HepG2 (cell line): ENCODE results near the gene SHPK. TPM values are rescaled to one million over a fixed set of nuclear protein-coding genes. Genes with fewer than 3 reads are reported as not detected.

ENCODE experiments used
- ATAC-seq: fragments of 200-7000 bp; cut with Tn5 transposase; 3 replicates; pipeline ENCODE4 v1.9.1; 2020; ENCODE audit warnings: mild to moderate bottlenecking, moderate library complexity
- BruUV-seq: library from RNA; stranded (reverse); fragments of 400-500 nt; replicated peaks from 2 replicates; lab custom pipeline; 2021; lab: Mats Ljungman, UMichigan
- CTCF ChIA-PET: fragments of 300-600 bp; formaldehyde crosslinking; extraction: SDS; loops from one replicate; lab custom pipeline; 2021; ENCODE audit warnings: low total read pairs, inconsistent platforms, low intra/inter-chr PET ratio; lab: Yijun Ruan, JAX
- POLR2A ChIA-PET: fragments of 350-600 bp; sonication (Branson Sonifier 250); formaldehyde crosslinking; loops from one replicate; lab custom pipeline; 2020; ENCODE audit warnings: antibody characterized with exemption, inconsistent platforms; lab: Yijun Ruan, JAX
- DNase-seq: peaks from one replicate; pipeline ENCODE4 v3.0.0-alpha.2; 2015; ENCODE audit warnings: low spot score
- FAIRE-seq: peaks from 3 replicates; lab custom pipeline; 2011; peaks lifted over from hg19 to GRCh38; lab: Jason Lieb, UNC
- H2AFZ ChIP-seq: one replicate; pipeline ENCODE4 v1.6.1; 2011; ENCODE audit warnings: low read length, inconsistent platforms
- H3K27ac ChIP-seq: fragments of 300-600 bp; 3 replicates; pipeline ENCODE4 v1.8.0; 2011; ENCODE audit warnings: mixed run types, mild to moderate bottlenecking, mixed read lengths, low read length, inconsistent platforms; ENCODE audit not compliant: insufficient read depth; ENCODE audit errors: extremely low read length
- H3K27me3 ChIP-seq, 2 experiments: fragments of 200-600 bp in 1 of 2; 2 replicates in 1 of 2; 3 replicates in 1 of 2; pipeline versions ENCODE4 v1.6.0 to v1.8.0; 2011; ENCODE audit warnings: low read length in 2 of 2, mild to moderate bottlenecking in 2 of 2, moderate library complexity in 2 of 2, inconsistent platforms in 1 of 2; ENCODE audit not compliant: insufficient read depth in 2 of 2, control insufficient read depth in 1 of 2
- H3K36me3 ChIP-seq, 2 experiments: fragments of 200-600 bp in 1 of 2; replicated peaks in 1 of 2; 2 replicates in 1 of 2; 3 replicates in 1 of 2; pipeline versions ENCODE4 v1.5.1 to v1.8.0; 2011; ENCODE audit warnings: low read length in 2 of 2, inconsistent platforms in 1 of 2; ENCODE audit not compliant: insufficient read depth in 2 of 2, control insufficient read depth in 1 of 2
- H3K4me1 ChIP-seq: 2 replicates; pipeline ENCODE4 v1.5.1; 2012; ENCODE audit warnings: low read length, inconsistent platforms; ENCODE audit not compliant: insufficient read depth
- H3K4me2 ChIP-seq: 2 replicates; pipeline ENCODE4 v1.6.0; 2011; ENCODE audit warnings: low read depth, low read length, inconsistent platforms
- H3K4me3 ChIP-seq, 3 experiments: fragments of 200-600 bp in 1 of 3; sonication (generic), shearing (Covaris generic) in 1 of 3; replicated peaks in 1 of 3; 2 replicates each; pipeline ENCODE4 v1.5.1; 2011 to 2016; ENCODE audit warnings: low read length in 3 of 3, inconsistent platforms in 2 of 3, low read depth in 2 of 3, mild to moderate bottlenecking in 2 of 3, control low read depth in 1 of 3, mixed read lengths in 1 of 3; ENCODE audit not compliant: insufficient read depth in 1 of 3
- H3K79me2 ChIP-seq: one replicate; pipeline ENCODE4 v1.6.1; 2011; ENCODE audit warnings: low read length, inconsistent platforms; ENCODE audit not compliant: insufficient read depth
- H3K9ac ChIP-seq: 2 replicates; pipeline ENCODE4 v1.6.0; 2011; ENCODE audit warnings: mild to moderate bottlenecking, low read depth, low read length, inconsistent platforms; ENCODE audit not compliant: insufficient read depth
- H3K9me3 ChIP-seq: 2 replicates; pipeline ENCODE4 v1.5.1; 2012; ENCODE audit warnings: mild to moderate bottlenecking, low read length
- H4K20me1 ChIP-seq: 2 replicates; pipeline ENCODE4 v1.6.0; 2011; ENCODE audit warnings: inconsistent platforms, mild to moderate bottlenecking, low read length, moderate library complexity; ENCODE audit not compliant: insufficient read depth
- ARNT ChIP-seq: fragments of 450-650 bp; IDR thresholded peaks from 2 replicates; pipeline ENCODE4 v1.6.1; 2017
- ERF ChIP-seq: IDR thresholded peaks from 2 replicates; pipeline ENCODE4 v1.6.1; 2018; ENCODE audit warnings: missing biosample characterization, missing genetic modification reagents
- NCOA2 ChIP-seq: sonication (generic); formaldehyde crosslinking; IDR thresholded peaks from 2 replicates; pipeline ENCODE4 v1.8.0; 2022; ENCODE audit warnings: inconsistent platforms
- ZNF256 ChIP-seq: sonication (generic); formaldehyde crosslinking; conservative IDR thresholded peaks from 2 replicates; pipeline ENCODE4 v1.4.0; 2020; ENCODE audit warnings: missing genetic modification reagents
- ZNF446 ChIP-seq: sonication (generic); formaldehyde crosslinking; IDR thresholded peaks from 2 replicates; pipeline ENCODE4 v1.5.0; 2020; ENCODE audit warnings: mild to moderate bottlenecking, missing genetic modification reagents
- WGBS: methylation state at CpG from one replicate; pipeline ENCODE4 v1.1.6; 2017; ENCODE audit warnings: low lambda C conversion rate; 5-methylcytosine and 5-hydroxymethylcytosine counted together
- in situ Hi-C: cut with HindIII; loops from 2 replicates; pipeline ENCODE4 v1.10.0; 2017; ENCODE audit warnings: low pct_unique_long_range_greater_than_20kb; ENCODE audit not compliant: extremely low pct_ligation_motif_present
- intact Hi-C: fragments of 100-400 bp; cut with micrococcal nuclease; formaldehyde crosslinking; loops from one replicate; pipeline ENCODE4 v1.10.0; 2022; ENCODE audit not compliant: unreplicated experiment
- polyA plus RNA-seq, 8 experiments: library from polyadenylated mRNA; depleted of rRNA in 3 of 8; stranded (reverse) in 7 of 8; unstranded in 1 of 8; fragments of >200 nt; fragmentation: Illumina TruSeq in 4 of 8; extraction: Trizol in 4 of 8; gene quantifications; 2 replicates each; pipeline versions ENCODE4 v1.2.1 to v1.2.3, GENCODE V29; 2011 to 2016; ENCODE audit warnings: low read depth in 4 of 8, missing spikeins in 1 of 8, mixed read lengths in 1 of 8; ENCODE audit not compliant: insufficient read depth in 1 of 8
- total RNA-seq, 5 experiments: library from RNA; depleted of rRNA; stranded (reverse); fragments of >200 nt; fragmentation: Illumina TruSeq; extraction: Trizol; gene quantifications; 2 replicates each; pipeline ENCODE4 v1.2.3, GENCODE V29; 2016; ENCODE audit warnings: low read depth in 1 of 5
- TF ChIP-seq, protein P1 (sequence below): sonication (generic); formaldehyde crosslinking; IDR thresholded peaks from 2 replicates; pipeline ENCODE4 v1.4.0; 2020; ENCODE audit warnings: missing genetic modification reagents
- TF ChIP-seq, protein P2 (sequence below): IDR thresholded peaks from 2 replicates; pipeline ENCODE4 v1.6.1; 2012; ENCODE audit warnings: inconsistent platforms
- TF ChIP-seq, protein P3 (sequence below): sonication (generic); formaldehyde crosslinking; IDR thresholded peaks from 2 replicates; pipeline ENCODE4 v1.4.0; 2020; ENCODE audit warnings: mild to moderate bottlenecking, missing genetic modification reagents
- TF ChIP-seq, protein P4 (sequence below): sonication (generic); formaldehyde crosslinking; IDR thresholded peaks from 2 replicates; pipeline ENCODE4 v1.4.0; 2020; ENCODE audit warnings: missing genetic modification reagents

The SHPK gene
- total and polyA plus RNA-seq, 2 of the 13 experiments (the other 11 are each of a cell fraction or from before 2014, with no cell fraction given) = 16.2 to 30.9 TPM

DNA sequence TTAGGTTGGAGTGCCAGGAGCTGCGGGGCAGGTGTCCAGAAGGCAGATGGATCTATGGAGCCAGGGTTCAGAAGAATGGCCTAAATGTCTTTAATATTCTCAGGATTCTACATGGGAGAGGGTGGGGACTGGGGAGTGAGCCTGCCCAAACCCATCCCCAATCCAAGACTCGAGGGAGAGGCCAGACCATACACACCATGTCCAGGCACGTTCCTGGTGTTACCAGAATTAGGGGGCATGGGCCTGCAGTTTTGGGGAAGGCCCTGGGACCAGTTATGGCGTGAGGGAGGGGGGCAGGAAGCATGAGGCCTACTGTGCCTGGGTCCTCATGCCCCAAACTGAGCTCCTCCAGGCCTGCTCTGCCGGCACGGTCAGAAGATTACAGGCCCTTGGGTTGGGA, 30.5 kb upstream of the SHPK start:
- in situ Hi-C loops = loop anchor here (10.0 kb wide), 1 partner anchor 622 kb away; no protein-coding TSS in a partner anchor
- H3K27me3 ChIP-seq = no peaks in the 10 kb centered on the region; a peak in 1 of 5 replicates
- H3K9me3 ChIP-seq = no peaks in the 10 kb centered on the region
- BruUV-seq = no TSS peak
- ATAC-seq = no peak
- peak overlapping the region; percentile 16 for H3K4me2 ChIP-seq
- H3K4me1 ChIP-seq = peaks cover 44% of the 10 kb centered on the region
- DNase-seq = no peak
- 92% methylated on average over 1 of the region's 6 CpGs for WGBS
- H3K27ac ChIP-seq = no peak overlapping the region
- H3K4me3 ChIP-seq = no peak overlapping the region; a peak in 1 of 6 replicates
- TF ChIP-seq NCOA2 (CRISPR knock-in tag) = no peak
- TF ChIP-seq, protein P1, sequence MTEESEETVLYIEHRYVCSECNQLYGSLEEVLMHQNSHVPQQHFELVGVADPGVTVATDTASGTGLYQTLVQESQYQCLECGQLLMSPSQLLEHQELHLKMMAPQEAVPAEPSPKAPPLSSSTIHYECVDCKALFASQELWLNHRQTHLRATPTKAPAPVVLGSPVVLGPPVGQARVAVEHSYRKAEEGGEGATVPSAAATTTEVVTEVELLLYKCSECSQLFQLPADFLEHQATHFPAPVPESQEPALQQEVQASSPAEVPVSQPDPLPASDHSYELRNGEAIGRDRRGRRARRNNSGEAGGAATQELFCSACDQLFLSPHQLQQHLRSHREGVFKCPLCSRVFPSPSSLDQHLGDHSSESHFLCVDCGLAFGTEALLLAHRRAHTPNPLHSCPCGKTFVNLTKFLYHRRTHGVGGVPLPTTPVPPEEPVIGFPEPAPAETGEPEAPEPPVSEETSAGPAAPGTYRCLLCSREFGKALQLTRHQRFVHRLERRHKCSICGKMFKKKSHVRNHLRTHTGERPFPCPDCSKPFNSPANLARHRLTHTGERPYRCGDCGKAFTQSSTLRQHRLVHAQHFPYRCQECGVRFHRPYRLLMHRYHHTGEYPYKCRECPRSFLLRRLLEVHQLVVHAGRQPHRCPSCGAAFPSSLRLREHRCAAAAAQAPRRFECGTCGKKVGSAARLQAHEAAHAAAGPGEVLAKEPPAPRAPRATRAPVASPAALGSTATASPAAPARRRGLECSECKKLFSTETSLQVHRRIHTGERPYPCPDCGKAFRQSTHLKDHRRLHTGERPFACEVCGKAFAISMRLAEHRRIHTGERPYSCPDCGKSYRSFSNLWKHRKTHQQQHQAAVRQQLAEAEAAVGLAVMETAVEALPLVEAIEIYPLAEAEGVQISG (CRISPR knock-in tag) = no peak
- TF ChIP-seq, protein P2, sequence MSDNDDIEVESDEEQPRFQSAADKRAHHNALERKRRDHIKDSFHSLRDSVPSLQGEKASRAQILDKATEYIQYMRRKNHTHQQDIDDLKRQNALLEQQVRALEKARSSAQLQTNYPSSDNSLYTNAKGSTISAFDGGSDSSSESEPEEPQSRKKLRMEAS = no peak
- no peak for TF ChIP-seq ARNT
- TF ChIP-seq ERF (CRISPR knock-in tag) = no peak
- no peak for TF ChIP-seq ZNF256
- TF ChIP-seq, protein P3, sequence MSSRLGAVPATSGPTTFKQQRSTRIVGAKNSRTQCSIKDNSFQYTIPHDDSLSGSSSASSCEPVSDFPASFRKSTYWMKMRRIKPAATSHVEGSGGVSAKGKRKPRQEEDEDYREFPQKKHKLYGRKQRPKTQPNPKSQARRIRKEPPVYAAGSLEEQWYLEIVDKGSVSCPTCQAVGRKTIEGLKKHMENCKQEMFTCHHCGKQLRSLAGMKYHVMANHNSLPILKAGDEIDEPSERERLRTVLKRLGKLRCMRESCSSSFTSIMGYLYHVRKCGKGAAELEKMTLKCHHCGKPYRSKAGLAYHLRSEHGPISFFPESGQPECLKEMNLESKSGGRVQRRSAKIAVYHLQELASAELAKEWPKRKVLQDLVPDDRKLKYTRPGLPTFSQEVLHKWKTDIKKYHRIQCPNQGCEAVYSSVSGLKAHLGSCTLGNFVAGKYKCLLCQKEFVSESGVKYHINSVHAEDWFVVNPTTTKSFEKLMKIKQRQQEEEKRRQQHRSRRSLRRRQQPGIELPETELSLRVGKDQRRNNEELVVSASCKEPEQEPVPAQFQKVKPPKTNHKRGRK (CRISPR knock-in tag) = no peak
- TF ChIP-seq, protein P4, sequence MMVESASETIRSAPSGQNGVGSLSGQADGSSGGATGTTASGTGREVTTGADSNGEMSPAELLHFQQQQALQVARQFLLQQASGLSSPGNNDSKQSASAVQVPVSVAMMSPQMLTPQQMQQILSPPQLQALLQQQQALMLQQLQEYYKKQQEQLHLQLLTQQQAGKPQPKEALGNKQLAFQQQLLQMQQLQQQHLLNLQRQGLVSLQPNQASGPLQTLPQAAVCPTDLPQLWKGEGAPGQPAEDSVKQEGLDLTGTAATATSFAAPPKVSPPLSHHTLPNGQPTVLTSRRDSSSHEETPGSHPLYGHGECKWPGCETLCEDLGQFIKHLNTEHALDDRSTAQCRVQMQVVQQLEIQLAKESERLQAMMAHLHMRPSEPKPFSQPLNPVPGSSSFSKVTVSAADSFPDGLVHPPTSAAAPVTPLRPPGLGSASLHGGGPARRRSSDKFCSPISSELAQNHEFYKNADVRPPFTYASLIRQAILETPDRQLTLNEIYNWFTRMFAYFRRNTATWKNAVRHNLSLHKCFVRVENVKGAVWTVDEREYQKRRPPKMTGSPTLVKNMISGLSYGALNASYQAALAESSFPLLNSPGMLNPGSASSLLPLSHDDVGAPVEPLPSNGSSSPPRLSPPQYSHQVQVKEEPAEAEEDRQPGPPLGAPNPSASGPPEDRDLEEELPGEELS (CRISPR knock-in tag) = no peak
- TF ChIP-seq ZNF446 (CRISPR knock-in tag) = no peak
- H3K79me2 ChIP-seq = peaks cover 24% of the 10 kb centered on the region
- no peak for FAIRE-seq
- ChIA-PET POLR2A (interaction anchor here (1.8 to 3.6 kb wide), 3 partner anchors 11 to 64 kb away, joined by 7 to 74 read pairs (median 12); partner anchors contain the start of genes CTNS and SHPK), CTCF (no interaction called here)
- intact Hi-C loops = no loop called here
- H4K20me1 ChIP-seq = peaks cover 4% of the 10 kb centered on the region; the same call in 1 of the 2 replicates
- H3K9ac ChIP-seq = no peak overlapping the region
- H3K36me3 ChIP-seq = peaks cover 2 to 8% of the 10 kb centered on the region in 2 experiments; a peak in 3 of 5 replicates
- H2AFZ ChIP-seq = no peak overlapping the region
